ENCODE measurements around the gene RBP7. TPM values are rescaled to one million over a fixed set of nuclear protein-coding genes. Genes with fewer than 3 reads are reported as not detected.
"Not testable (repeated sequence)": the region's sequence is repeated elsewhere in the genome, so short reads cannot be mapped to it uniquely, and the experiment has no call there.

The RBP7 gene
- total RNA-seq, 6 experiments from 2014 or later, result 1.7 to 5.1 (median 3.0) TPM

GRCh38 chr1:10027027-10027426 is 30.0 kb downstream of the RBP7 start:
- no peak for TF ChIP-seq POLR2A (IDR thresholded peaks at IDR 0.05)
- TF ChIP-seq CTCF (IDR thresholded peaks at IDR 0.05), result no peak
- intact Hi-C loops (cut with DNase I), result no loop called here
- ATAC-seq (no peak), DNase-seq (no peak)
- Histone ChIP-seq H3K4me1 (no peaks in the 10 kb centered on the region), H3K4me3 (no peak overlapping the region), H3K36me3 (no peaks in the 10 kb centered on the region), H3K9me3 (no peaks in the 10 kb centered on the region), H3K27me3 (no peaks in the 10 kb centered on the region), H3K27ac (no peak overlapping the region)

- H3K36me3 ChIP-seq; H3K4me3 ChIP-seq; intact Hi-C loops (cut with DNase I); ATAC-seq; H3K27ac ChIP-seq; DNase-seq; H3K27me3 ChIP-seq; H3K4me1 ChIP-seq; H3K9me3 ChIP-seq: not testable (repeated sequence)
- 68% methylated on average over 12 of the region's 24 CpGs for WGBS (ENCODE audit: insufficient coverage, low coverage, low lambda C conversion rate, missing lambda C conversion rate)
Measured at GRCh38 chr1:10028956-10029500, 32.0 kb downstream of the RBP7 start.

GRCh38 chr1:10031461-10031860 is 34.4 kb downstream of the RBP7 start:
- ATAC-seq (no peak), DNase-seq (no peak)
- intact Hi-C loops (cut with DNase I), result loop anchor here in 1 of 2 donors (10.0 kb wide), 1 partner anchor 157 kb away; no protein-coding TSS in a partner anchor
- Histone ChIP-seq H3K36me3 (no peaks in the 10 kb centered on the region), H3K4me1 (peaks cover 0 to 16% (median 2%) of the 10 kb centered on the region in 4 donors), H3K27me3 (no peaks in the 10 kb centered on the region), H3K27ac (no peak overlapping the region), H3K4me3 (no peak overlapping the region), H3K9me3 (no peaks in the 10 kb centered on the region)
- 93% methylated on average over 3 of the region's 3 CpGs for WGBS (ENCODE audit: insufficient coverage, low coverage, low lambda C conversion rate, missing lambda C conversion rate)
- TF ChIP-seq POLR2A (IDR thresholded peaks at IDR 0.05) (no peak), CTCF (IDR thresholded peaks at IDR 0.05) (no peak)

GRCh38 chr1:10032590-10033358 is 35.7 kb downstream of the RBP7 start, which contains the start of gene UBE4B:
Gene UBE4B, plus strand, starts transcription at chr1:10032958. Its CDS starts 713 bp downstream, at chr1:10033671.
- Histone ChIP-seq H3K4me1 (peaks cover 0 to 16% (median 2%) of the 10 kb centered on the region in 4 donors), H3K4me3 (peak within 1 kb of the TSS; percentile 97 to 100 (median 99)), H3K9me3 (no peaks in the 10 kb centered on the region), H3K36me3 (peaks cover 0 to 8% (median 0%) of the 10 kb centered on the region in 4 donors), H3K27me3 (no peaks in the 10 kb centered on the region), H3K27ac (peak within 1 kb of the TSS; percentile 87 to 91 (median 88))
- under 1% methylated on average over 32 of the region's 73 CpGs for WGBS (ENCODE audit: insufficient coverage, low coverage, low lambda C conversion rate, missing lambda C conversion rate)
- DNase-seq (peak; percentile 98 to 99 (median 99)), ATAC-seq (peak; percentile 96 to 100 (median 98))
- intact Hi-C loops (cut with DNase I), result loop anchor here in 1 of 2 donors (10.0 kb wide), 1 partner anchor 158 kb away; no protein-coding TSS in a partner anchor
- peak; percentile 88 to 97 (median 94) for TF ChIP-seq CTCF (IDR thresholded peaks at IDR 0.05)
- TF ChIP-seq POLR2A (IDR thresholded peaks at IDR 0.05), result peak; percentile 24

GRCh38 chr1:10033359-10033845 is 36.4 kb downstream of the RBP7 start:
- WGBS (ENCODE audit: insufficient coverage, low coverage, low lambda C conversion rate, missing lambda C conversion rate), result 1% methylated on average over 18 of the region's 19 CpGs
- Histone ChIP-seq H3K4me1 (peaks cover 0 to 18% (median 2%) of the 10 kb centered on the region in 4 donors), H3K27ac (peak overlapping the region; percentile 87 to 91 (median 88)), H3K36me3 (peaks cover 0 to 10% (median 0%) of the 10 kb centered on the region in 4 donors), H3K27me3 (no peaks in the 10 kb centered on the region), H3K9me3 (no peaks in the 10 kb centered on the region), H3K4me3 (peak overlapping the region; percentile 97 to 100 (median 99))
- DNase-seq, result peak in 2 of 3 donors; percentile 32 to 56
- no peak for TF ChIP-seq POLR2A (IDR thresholded peaks at IDR 0.05)
- no peak for TF ChIP-seq CTCF (IDR thresholded peaks at IDR 0.05)
- intact Hi-C loops (cut with DNase I), result loop anchor here in 1 of 2 donors (10.0 kb wide), 1 partner anchor 159 kb away; no protein-coding TSS in a partner anchor
- peak; percentile 24 to 50 (median 48) for ATAC-seq
